Measurements from ENCODE around the gene GRIN2D.

Gene GRIN2D

GRCh38 chr19:48442116-48443035 is 48.9 kb downstream of the GRIN2D start:
- no peak for DNase-seq (ENCODE audit: low spot score)

GRCh38 chr19:48443256-48443655 is 49.8 kb downstream of the GRIN2D start:
- no peak for DNase-seq (ENCODE audit: low spot score)
